ENCODE data around the gene MRPS15. TPM values are rescaled to one million over a fixed set of nuclear protein-coding genes. Genes with fewer than 3 reads are reported as not detected.

Gene MRPS15
- total and polyA plus RNA-seq, 2 of the 13 experiments (the other 11 are each of a cell fraction or from before 2014, with no cell fraction given) = 59.0 to 113 TPM

DNA sequence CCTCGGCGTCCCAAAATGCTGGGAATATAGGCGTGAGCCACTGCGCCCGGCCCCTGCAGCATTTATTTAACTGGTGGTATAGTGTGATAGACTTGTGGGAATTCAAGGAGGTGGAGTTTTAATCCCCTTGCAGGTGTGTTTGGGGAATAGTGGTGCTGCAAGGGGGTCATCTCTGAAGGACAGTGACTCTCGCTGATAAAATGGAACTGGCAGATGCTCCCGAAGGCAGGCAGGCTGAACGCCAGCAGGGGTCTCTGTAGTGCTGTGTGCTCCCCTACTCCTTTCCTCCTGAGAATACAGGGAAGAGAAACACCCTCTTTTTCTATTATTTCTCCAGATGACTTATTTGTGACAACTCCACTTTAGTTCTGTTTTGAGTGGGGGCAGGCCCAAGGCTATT lies 17.9 kb downstream of the MRPS15 start:
- 8% methylated on average over 3 of the region's 8 CpGs for WGBS (ENCODE audit: low lambda C conversion rate)
- Histone ChIP-seq H3K27me3 (ENCODE audit: control insufficient read depth in 1 of 2, insufficient read depth in 2 of 2, low read length in 2 of 2) (no peaks in the 10 kb centered on the region), H3K36me3 (replicated peaks in 1 of 2; ENCODE audit: control insufficient read depth in 1 of 2, insufficient read depth in 2 of 2, low read length in 2 of 2) (no peaks in the 10 kb centered on the region), H3K79me2 (ENCODE audit: insufficient read depth, low read length) (no peaks in the 10 kb centered on the region), H3K9ac (ENCODE audit: insufficient read depth, low read depth, low read length) (no peak overlapping the region), H3K9me3 (ENCODE audit: low read length) (no peaks in the 10 kb centered on the region), H4K20me1 (ENCODE audit: insufficient read depth, low read length) (no peaks in the 10 kb centered on the region), H3K4me2 (ENCODE audit: low read depth, low read length) (no peak overlapping the region), H3K27ac (ENCODE audit: extremely low read length, insufficient read depth, low read length) (no peak overlapping the region), H2AFZ (ENCODE audit: low read length) (no peak overlapping the region), H3K4me3 (replicated peaks in 1 of 3; ENCODE audit: insufficient read depth in 1 of 3, low read depth in 2 of 3, low read length in 3 of 3) (no peak overlapping the region), H3K4me1 (ENCODE audit: insufficient read depth, low read length) (0 out of 2 replicates have a peak, but pooled peaks cover 7% of the 10 kb centered on the region)
- ChIA-PET CTCF (ENCODE audit: low intra/inter-chr PET ratio, low total read pairs) (interaction anchor here (1.2 kb wide), 1 partner anchor 204 kb away, joined by 3 read pairs; no protein-coding TSS in a partner anchor), POLR2A (no interaction called here)
- in situ Hi-C loops (cut with HindIII; ENCODE audit: extremely low pct_ligation_motif_present, low pct_unique_long_range_greater_than_20kb) (no loop called here), intact Hi-C loops (cut with micrococcal nuclease; ENCODE audit: unreplicated experiment) (no loop called here)
- ATAC-seq (peak; percentile 63), DNase-seq (ENCODE audit: low spot score) (peak; percentile 34), FAIRE-seq (peak; percentile 80)
- BruUV-seq (replicated peaks) = no TSS peak
- TF ChIP-seq STAG1 (CRISPR knock-in tag; IDR thresholded peaks at IDR 0.05) (peak; percentile 66), TOPORS (CRISPR knock-in tag; IDR thresholded peaks at IDR 0.05) (no peak), PHF21A (CRISPR knock-in tag; IDR thresholded peaks at IDR 0.05) (no peak), XRCC5 (optimal IDR thresholded peaks at IDR 0.05; ENCODE audit: low read length) (peak; percentile 47), RAD21 (CRISPR knock-in tag; IDR thresholded peaks at IDR 0.05) (peak; percentile 36; the same call in 1 of the 2 replicates), ZBTB3 (CRISPR knock-in tag; IDR thresholded peaks at IDR 0.05; ENCODE audit: borderline replicate concordance, low read depth) (no peak), GTF2F1 (IDR thresholded peaks at IDR 0.05; ENCODE audit: low read length) (no peak), ZNF709 (CRISPR knock-in tag; IDR thresholded peaks at IDR 0.05) (no peak), ZBTB7B (CRISPR knock-in tag; IDR thresholded peaks at IDR 0.05) (no peak), ZNF34 (CRISPR knock-in tag; IDR thresholded peaks at IDR 0.05; ENCODE audit: borderline replicate concordance) (no peak), ADNP (CRISPR knock-in tag; IDR thresholded peaks at IDR 0.05) (no peak), ZNF101 (CRISPR knock-in tag; IDR thresholded peaks at IDR 0.05; ENCODE audit: borderline replicate concordance, low read depth) (no peak), ZNF333 (CRISPR knock-in tag; IDR thresholded peaks at IDR 0.05; ENCODE audit: borderline replicate concordance) (no peak), DBP (CRISPR knock-in tag; IDR thresholded peaks at IDR 0.05; ENCODE audit: not compliant biosample characterization) (no peak), GATAD2A (CRISPR knock-in tag; IDR thresholded peaks at IDR 0.05) (0 out of 2 replicates have a peak, but pooled peaks have one; percentile 12)
- TF ChIP-seq, protein P1, sequence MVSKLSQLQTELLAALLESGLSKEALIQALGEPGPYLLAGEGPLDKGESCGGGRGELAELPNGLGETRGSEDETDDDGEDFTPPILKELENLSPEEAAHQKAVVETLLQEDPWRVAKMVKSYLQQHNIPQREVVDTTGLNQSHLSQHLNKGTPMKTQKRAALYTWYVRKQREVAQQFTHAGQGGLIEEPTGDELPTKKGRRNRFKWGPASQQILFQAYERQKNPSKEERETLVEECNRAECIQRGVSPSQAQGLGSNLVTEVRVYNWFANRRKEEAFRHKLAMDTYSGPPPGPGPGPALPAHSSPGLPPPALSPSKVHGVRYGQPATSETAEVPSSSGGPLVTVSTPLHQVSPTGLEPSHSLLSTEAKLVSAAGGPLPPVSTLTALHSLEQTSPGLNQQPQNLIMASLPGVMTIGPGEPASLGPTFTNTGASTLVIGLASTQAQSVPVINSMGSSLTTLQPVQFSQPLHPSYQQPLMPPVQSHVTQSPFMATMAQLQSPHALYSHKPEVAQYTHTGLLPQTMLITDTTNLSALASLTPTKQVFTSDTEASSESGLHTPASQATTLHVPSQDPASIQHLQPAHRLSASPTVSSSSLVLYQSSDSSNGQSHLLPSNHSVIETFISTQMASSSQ (IDR thresholded peaks at IDR 0.05; ENCODE audit: low read depth) = no peak
- TF ChIP-seq, protein P1 (CRISPR knock-in tag; IDR thresholded peaks at IDR 0.05; ENCODE audit: borderline replicate concordance) = no peak
- TF ChIP-seq, protein P2, sequence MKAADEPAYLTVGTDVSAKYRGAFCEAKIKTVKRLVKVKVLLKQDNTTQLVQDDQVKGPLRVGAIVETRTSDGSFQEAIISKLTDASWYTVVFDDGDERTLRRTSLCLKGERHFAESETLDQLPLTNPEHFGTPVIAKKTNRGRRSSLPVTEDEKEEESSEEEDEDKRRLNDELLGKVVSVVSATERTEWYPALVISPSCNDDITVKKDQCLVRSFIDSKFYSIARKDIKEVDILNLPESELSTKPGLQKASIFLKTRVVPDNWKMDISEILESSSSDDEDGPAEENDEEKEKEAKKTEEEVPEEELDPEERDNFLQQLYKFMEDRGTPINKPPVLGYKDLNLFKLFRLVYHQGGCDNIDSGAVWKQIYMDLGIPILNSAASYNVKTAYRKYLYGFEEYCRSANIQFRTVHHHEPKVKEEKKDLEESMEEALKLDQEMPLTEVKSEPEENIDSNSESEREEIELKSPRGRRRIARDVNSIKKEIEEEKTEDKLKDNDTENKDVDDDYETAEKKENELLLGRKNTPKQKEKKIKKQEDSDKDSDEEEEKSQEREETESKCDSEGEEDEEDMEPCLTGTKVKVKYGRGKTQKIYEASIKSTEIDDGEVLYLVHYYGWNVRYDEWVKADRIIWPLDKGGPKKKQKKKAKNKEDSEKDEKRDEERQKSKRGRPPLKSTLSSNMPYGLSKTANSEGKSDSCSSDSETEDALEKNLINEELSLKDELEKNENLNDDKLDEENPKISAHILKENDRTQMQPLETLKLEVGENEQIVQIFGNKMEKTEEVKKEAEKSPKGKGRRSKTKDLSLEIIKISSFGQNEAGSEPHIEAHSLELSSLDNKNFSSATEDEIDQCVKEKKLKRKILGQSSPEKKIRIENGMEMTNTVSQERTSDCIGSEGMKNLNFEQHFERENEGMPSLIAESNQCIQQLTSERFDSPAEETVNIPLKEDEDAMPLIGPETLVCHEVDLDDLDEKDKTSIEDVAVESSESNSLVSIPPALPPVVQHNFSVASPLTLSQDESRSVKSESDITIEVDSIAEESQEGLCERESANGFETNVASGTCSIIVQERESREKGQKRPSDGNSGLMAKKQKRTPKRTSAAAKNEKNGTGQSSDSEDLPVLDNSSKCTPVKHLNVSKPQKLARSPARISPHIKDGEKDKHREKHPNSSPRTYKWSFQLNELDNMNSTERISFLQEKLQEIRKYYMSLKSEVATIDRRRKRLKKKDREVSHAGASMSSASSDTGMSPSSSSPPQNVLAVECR (CRISPR knock-in tag; IDR thresholded peaks at IDR 0.05; ENCODE audit: borderline replicate concordance) = no peak

Measured in HepG2 (cell line).